Keratinocyte (primary cell): ENCODE measurements around the gene FARP1.

Source experiments
- EZH2 ChIP-seq: IDR thresholded peaks from one replicate; pipeline ENCODE4 v1.6.1; 2012; ENCODE audit warnings: inconsistent platforms, mild to moderate bottlenecking, low read length, moderate library complexity
- TF ChIP-seq, protein P1 (sequence below), 3 experiments: IDR thresholded peaks in 1 of 3; conservative IDR thresholded peaks in 1 of 3; optimal IDR thresholded peaks in 1 of 3; 2 replicates in 2 of 3; 3 replicates in 1 of 3; pipeline versions ENCODE3 to v1.5.1; 2011; ENCODE audit warnings: low read length in 3 of 3, mild to moderate bottlenecking in 3 of 3, moderate library complexity in 2 of 3, control low read depth in 1 of 3, inconsistent platforms in 1 of 3; ENCODE audit not compliant: insufficient read depth in 2 of 3; ENCODE audit errors: extremely low read depth in 1 of 3

- TF ChIP-seq EZH2, result no peak
- TF ChIP-seq, protein P1, sequence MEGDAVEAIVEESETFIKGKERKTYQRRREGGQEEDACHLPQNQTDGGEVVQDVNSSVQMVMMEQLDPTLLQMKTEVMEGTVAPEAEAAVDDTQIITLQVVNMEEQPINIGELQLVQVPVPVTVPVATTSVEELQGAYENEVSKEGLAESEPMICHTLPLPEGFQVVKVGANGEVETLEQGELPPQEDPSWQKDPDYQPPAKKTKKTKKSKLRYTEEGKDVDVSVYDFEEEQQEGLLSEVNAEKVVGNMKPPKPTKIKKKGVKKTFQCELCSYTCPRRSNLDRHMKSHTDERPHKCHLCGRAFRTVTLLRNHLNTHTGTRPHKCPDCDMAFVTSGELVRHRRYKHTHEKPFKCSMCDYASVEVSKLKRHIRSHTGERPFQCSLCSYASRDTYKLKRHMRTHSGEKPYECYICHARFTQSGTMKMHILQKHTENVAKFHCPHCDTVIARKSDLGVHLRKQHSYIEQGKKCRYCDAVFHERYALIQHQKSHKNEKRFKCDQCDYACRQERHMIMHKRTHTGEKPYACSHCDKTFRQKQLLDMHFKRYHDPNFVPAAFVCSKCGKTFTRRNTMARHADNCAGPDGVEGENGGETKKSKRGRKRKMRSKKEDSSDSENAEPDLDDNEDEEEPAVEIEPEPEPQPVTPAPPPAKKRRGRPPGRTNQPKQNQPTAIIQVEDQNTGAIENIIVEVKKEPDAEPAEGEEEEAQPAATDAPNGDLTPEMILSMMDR (optimal IDR thresholded peaks at IDR 0.05 in 1 of 3, IDR thresholded peaks at IDR 0.05 in 1 of 3, conservative IDR thresholded peaks at IDR 0.05 in 1 of 3; ENCODE audit: extremely low read depth in 1 of 3, insufficient read depth in 2 of 3, low read length in 3 of 3), result no peak
Observed at GRCh38 chr13:98189841-98190505, 47.1 kb downstream of the FARP1 start.
